ENCODE measurements around the gene EDN2.

EDN2 gene

DNA sequence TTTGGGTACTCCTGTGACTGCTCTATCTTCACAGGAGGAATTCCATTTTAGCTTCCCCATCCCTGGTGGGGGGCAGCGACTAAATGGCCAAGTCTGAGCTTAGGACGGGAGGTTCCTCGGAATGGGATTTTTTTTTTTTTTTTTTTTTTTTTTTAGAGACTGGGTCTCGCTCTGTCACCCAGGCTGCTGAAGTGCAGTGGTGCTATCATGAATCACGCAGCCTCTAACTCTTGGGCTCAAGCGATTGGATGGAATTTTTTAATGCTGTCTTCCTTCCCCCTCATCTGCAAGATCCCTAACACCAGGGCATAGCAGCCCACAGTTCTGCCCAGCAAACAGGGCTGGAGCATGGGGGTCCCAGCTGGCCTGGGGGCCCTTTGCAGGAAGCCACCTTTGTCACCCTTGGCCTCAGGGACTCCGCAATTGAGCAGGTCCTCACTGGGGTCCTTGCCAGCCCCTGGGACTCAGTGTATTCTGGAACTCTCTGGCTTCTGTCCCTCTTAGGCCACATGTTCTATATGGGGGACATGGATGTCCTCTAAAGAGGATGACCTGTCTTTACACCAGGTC lies 13.1 kb upstream of the EDN2 start:
- no peak for DNase-seq

DNA sequence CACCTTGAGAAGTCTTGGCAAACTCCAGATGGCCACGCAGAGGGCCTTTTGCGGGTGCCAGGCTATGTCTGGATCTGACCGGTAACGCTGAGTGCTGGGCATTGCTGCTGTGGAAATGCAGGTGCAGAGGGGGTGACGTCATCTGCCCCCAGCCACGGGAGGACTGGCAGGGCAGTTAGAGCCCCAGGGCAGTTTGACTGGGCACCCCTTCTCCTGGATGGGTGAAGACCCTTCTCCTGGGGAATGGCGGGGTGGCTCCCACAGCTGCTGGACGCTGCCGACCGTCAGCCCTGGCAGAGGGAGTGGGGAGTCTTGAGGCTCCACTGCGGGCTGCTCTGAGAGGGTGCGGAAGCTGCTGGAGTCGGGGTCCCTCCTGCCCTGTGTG lies 12.6 kb upstream of the EDN2 start:
- DNase-seq, result no peak

DNA sequence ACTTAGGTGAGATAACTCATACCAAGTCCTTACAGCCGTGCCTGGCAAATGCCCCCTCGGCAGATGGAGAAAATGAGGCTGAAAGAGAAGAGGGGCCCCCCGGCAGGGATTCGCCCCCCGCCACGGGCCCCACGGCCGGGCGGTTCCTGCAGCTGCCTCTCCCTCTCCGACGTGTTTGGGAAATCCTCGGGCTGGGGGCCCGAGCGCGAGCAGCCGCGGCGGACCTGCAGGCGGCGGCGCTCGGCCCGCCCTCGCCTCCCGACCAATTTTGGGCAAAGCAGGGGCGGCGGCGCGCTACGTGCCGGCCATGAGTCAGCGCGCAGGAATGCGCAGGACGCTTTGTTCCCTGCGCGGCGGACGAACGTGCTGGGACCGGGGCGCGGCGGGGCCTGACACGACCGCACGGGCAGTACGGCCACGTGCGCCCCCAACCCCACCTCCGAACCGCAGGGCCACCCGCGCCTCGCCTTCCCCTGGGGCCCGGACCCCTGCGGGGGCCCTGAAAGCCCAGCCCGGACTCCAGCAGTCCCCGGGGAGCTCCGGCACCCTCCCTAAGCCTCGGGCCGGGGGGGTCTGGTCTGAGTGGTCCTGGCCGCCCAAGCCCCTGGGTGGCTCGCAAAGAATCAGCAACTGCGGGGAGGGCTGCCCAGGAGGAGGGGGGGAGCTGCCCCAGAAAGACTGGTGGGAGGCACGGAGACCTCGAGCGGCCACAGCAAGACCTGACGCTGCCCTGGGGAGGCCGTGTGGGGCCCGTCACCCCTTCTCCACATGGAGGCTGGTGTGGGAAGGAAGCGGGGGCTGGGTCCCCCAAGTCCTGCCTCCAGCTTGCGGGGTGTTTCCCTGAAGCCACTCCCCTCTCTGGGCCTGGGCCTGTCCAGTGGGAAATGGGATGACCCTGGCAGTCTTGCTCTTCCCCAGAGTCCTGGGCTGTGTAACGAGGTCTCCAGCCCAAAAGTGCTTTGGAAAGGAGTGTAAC lies 11.9 kb upstream of the EDN2 start:
- peak; percentile 87 for DNase-seq

DNA sequence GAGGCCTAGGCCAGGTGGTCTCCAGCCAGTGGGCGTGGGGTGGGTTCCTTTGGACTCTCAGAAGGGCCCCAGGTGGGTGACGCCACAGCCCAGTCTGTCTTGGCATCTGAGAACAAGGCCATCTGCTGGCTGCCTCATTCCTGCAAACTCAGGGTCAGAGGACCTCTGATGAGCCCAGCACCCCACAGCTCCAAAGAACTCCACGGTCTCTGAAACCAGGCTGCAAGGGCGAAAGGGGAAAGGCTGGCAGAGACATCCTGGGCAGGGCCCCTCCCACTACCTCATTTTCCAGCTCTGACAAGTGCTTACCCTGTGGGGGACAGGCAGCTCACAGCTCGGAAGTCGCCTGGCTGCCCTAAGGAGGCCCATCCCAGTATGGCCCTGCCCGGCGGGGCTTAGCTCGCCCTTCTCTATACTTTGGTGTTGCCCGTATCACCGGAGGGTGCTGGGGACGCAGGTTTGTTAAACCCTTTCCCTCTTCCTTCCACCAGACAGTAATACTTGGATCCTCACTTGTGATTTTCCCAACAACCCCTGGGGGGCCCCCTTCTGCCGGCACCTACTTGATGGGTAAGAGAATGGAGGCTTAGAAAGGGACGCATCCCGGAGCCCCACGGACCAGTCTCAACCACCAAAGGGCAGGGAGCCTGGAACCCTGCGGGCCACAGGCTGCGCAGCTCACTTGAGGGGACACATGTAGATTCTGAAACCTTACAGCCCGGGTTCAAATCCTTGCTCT lies 10.9 kb upstream of the EDN2 start:
- DNase-seq, result peak; percentile 72

DNA sequence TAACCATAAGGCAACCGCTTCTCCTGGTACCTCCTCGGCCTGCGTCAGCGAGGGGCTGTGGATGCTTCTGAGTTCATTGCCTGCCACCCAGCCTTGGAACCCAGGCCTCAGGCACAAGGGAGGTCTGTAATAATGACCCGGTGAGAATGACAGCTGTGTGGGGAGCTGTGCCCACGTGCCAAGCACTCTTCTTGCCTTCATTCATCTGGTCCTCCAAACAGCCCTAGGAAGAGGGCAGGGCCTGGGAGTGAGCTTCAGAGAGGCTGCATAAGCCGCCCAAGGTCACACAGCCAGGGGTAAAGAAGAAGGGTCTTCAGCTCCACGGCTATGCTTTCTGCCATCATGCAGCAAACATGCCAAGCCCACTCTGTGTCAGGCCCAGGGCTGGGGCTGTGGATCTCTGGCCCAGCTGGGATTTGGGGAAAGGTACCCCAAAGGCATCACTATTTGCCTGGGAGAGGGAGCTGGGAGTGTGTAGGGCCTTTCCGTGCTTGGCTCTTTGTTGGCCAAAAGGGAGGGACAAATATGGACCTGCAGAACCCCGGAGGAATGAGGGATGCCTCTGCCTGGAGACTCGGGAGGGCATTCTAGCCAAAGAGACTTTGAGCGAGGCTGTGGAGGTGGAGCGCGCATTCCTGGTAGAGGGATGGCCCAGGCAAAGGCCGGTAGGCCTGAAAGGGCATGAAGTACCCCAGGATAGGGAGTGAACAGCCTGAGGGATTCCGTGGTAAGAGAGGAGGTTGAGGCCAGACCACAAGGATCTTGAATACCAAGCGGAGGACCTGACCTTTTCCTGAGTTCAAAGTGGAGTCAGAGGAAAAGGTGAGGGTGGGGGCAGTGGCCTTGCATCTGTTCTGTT lies 10.1 kb upstream of the EDN2 start:
- no peak for DNase-seq

DNA sequence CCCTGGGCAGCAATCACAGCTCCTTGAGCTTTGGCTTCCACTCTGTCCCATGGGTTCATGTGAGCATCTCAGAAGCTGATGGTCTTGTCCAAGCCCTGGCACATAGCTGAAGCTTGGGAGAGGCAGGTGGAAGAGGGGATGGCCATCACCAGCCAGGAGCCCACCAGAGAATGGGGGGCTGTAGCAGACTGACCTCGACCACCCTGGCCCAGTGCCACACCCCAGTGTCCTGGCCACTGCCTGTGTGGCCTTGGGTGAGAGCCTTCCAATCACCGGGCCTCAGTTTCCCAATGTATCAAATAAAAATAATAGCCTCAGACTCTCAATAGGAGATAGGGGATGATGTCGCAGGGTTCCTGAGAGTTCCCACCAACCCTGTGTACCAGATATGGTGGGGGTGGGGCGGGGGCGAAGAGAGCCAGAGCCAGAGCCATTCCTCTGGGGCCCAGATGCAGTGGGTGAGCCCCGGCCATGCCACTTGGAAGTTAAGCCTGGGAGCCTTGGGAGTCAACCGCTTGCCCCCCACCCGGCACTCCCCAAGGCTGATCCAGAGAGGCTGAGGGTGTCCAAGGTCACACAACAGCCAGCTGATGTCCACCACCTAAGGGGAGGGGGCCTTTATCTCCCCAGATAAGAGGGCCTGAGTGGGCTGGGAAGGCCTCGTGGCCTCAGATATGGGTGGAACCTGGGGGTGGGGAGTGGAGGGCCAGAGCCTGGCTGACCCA lies 9.3 kb upstream of the EDN2 start:
- no peak for DNase-seq

DNA sequence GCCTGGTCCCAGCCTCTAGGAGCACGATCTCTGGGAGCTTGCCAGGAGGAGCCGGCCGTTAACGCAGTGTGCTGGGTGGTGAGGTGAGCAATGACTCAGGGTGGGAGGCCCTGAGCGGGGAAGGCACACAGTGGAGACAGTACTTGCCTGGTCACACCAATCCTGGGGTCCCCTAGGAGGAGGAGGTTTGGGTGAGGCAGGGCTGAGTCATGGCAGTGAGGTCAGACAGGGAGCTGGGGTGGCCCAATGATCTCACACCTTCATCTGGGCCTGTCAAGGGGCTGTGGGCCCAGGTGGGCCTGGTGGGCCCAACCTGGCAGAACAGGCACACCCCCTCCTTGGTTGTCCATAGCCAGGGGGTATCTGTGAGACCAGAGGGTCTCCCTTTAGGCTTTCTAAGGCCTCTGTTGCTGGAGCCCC lies 8.6 kb upstream of the EDN2 start:
- DNase-seq, result no peak

DNA sequence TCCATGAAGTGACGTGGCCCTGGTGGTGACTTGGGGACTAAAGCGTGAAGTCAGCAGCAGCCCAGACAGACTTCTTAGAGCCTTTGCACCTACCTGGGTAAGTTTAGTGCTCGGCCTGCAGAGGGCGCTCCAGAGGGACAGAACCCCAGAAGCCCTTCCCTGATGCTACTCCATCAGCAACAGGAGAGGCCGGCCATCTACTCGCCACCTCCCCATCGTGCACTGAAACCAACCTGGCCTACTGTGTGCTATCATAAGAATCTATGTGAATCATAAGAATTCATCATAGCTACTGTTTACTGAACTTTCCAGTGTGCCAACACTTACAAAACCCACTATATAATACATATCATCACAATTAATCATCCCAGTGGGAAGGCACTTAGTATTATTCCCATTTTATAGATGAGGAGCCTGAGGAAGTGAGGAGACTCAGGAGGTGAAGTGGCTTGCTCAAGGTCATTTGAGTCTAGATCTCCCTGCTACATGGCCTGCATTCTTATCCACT lies 7.9 kb upstream of the EDN2 start:
- no peak for DNase-seq

DNA sequence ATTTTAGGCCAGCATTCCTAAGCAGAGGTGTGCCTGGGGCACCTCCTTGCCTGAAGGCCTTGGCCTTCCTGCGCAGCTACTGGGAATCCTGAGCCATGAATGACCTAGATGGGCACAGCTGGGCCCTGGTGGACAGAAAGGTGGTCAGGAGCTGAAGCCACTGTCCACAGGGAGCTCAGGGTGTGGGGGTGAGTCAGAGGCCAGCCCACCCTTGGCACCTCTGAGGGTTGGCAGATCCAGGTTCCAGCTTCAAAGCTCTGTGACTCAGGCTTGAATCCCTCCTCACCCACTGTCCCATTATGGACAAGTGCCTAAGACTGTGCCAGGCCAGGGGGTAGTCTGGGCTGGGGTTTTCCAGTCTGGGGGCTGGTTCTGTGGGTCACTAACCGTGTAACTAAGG lies 6.4 kb upstream of the EDN2 start:
- DNase-seq, result no peak

DNA sequence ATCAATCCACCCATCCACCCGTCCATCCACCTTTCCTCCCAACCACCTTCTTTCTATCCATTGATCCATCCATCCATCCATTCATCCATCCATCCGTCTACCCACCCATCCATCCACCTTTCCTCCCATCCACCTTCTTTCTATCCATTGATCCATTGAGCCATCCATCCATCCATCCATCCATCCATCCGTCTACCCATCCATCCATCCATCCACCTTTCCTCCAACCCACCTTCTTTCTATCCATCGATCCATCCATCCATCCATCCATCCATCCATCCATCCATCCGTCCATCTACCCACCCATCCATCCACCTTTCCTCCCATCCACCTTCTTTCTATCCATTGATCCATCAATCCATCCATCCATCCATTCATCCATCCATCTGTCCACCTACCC lies 5.1 kb upstream of the EDN2 start:
- DNase-seq, result no peak

DNA sequence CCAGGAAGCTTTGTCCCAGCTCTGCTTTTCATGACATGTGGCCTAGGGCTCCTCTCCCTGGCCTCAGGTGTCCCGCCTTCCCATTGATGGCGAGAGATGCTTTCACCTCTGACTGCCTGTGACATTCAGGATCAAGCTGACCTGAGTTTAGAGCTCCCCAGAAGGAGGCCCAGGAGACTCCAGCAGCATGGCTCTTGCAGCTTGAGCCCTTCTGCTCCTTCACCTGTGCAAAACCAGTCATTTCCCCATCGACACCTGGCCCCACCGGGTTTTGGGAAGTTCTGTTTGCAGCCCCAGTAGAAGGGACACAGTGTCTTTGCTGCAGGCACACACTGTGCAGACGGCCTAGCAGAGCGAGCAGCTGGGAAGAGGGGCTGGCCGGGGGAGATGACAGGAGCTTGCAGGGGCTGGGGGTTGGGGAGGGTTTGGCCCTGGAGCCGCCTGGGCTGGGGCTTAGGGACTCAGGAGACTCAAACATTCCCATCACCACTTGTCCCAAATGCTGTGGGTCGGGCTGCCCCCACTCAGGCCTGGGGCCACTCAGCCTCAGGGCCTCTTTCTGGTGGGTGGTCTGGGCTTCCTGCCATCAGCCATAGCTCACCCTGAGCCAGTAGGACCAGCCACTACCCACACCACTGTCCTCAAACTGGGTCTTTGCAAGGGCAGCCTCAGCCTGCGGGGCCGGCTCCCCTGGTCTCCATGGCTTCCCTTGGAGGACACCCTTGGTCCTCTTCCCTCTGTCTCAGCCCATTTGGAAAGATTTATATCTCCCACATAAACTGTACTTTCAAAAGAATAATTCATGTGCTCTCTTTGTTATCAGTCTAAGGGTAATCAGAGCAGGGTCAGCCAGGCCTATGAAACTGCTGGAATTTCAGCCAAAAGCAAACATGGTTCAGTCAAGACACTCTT lies 3.8 kb upstream of the EDN2 start:
- peak; percentile 46 for DNase-seq

DNA sequence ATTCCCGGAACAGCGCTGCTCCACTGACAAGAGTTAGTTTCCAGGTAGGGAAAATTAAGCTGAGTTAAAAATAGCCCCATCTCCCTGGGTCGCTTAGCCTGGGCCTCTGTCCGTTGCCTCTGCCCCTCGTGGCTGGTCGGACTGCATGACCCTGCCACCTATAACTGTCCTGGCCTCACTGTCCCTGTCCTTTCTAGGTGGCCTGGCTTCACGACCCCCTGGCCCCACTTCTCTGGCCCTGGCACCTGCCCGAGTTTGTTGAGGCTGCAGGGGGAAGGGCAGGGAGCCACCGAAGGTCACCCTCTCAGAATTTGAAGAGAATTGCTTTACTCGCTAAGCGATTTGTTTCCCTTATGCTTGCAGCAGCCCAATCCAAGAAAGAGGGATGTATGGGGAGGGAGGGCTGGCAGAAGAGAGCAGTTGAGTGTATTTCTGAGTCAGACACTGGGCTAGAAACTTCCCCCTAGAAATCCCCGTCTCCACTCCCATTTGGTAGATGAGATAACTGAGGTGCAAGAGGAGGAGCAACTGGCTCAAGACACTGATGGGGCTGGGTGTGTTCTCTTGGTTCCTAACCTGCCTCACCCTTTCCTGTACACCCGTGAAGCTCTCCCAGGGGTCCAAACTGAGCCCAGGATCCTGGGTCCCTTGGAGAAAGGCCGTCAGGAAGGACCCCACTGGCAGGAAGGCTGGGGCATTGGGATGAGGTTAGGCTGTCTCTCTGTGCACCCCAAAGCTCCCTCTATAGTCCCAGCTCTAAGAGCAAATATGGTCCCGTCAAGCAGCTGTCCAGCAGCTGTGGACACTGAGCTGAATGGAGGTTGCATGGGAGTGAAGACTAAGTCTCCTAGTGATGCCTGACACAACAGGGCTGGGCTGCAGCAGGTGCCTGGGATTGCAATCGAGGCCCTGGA lies 2.9 kb upstream of the EDN2 start:
- no peak for DNase-seq

DNA sequence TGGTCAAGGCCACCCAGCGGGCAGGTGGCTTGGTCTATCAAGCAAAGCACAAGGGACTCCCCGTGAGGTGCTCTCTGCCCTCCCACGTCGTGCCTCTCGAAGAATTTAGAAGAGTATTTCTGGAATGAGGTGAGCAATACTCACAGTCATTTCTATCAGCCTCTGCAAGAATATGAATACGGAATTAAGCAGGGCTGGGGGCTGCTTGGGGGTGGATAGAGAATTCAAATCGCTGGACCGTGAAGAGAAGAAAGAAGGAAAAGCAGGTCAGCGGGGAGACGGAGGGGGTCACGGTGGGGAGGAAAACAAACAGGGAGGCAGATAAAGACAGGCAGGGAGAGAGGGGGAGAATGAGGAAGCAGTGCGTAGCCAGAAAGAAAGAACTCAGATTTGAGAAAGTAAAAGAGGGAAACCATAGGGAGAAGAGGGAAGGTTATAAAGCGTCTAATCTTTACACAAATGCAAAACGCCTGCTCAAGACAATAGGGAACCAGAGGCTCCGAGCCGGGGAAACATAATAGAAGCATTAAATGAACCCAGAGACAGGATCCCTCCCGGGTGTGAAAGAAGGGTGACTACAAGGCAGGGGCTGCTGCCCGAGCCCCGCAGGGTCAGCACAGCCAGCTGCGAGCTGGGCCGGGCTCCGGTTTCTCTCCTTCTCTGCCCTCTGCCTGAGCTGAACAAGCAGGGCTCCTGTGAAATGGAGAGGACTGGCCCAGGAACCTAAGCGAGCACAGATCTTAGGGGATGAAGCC lies 2.1 kb upstream of the EDN2 start:
- DNase-seq, result peak; percentile 85

DNA sequence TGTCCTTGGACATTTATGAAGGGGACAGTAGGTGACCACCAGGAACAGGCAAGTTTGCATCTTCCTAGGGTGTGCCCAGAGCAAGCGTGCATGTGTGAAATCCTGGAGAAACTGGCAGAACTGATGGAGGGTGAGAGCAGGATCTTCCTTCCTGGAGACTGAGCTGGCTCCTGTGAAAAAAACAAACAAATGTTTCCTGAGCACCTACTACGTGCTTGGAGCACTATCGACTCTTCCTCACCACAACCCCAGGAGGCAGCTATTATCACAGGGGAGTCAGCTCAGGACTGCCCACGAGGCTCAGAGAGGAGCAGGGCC lies 1.5 kb upstream of the EDN2 start:
- no peak for DNase-seq

DNA sequence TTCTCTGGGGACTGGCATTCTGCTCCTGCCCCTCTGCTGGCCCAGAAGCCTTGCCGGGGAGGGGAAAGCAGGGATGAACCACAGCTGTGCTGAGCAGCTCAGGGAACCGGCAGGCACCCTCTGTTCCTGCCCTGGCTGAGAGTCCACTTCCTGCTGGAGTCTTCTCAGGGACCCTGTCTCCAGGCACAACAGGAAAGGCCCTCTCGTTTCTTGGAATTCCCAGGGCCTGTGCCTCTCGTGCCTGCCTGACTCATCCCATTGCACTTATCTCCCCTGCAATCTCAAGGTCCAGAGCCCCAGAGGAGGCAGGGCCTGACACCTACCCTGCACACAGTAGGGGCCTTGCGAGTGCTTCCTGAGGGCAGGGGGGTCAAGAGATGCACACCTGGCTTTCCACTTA lies 1.1 kb upstream of the EDN2 start:
- DNase-seq, result peak; percentile 37

DNA sequence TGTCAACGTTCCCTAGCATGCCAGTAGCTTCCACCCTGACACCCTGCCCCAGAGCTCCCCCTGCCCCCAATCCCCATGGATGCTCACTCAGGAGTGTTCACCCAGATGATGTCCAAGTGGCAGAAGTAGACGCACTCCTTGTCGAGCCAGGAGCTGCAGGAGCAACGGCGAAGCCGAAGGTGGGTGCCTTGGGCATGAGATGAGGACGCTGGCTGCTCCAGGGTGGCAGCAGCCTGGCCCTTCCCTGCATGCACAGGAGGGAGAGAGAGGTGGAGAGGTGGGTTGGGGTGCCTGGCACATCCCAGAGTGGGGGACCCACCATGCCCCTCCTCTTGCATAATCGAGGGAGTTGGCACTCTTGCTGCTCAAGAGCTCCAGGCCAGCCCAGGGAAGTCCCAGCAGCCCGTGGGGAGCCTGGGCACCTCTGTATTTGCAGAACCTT lies 502 bp downstream of the EDN2 start:
- DNase-seq, result no peak

DNA sequence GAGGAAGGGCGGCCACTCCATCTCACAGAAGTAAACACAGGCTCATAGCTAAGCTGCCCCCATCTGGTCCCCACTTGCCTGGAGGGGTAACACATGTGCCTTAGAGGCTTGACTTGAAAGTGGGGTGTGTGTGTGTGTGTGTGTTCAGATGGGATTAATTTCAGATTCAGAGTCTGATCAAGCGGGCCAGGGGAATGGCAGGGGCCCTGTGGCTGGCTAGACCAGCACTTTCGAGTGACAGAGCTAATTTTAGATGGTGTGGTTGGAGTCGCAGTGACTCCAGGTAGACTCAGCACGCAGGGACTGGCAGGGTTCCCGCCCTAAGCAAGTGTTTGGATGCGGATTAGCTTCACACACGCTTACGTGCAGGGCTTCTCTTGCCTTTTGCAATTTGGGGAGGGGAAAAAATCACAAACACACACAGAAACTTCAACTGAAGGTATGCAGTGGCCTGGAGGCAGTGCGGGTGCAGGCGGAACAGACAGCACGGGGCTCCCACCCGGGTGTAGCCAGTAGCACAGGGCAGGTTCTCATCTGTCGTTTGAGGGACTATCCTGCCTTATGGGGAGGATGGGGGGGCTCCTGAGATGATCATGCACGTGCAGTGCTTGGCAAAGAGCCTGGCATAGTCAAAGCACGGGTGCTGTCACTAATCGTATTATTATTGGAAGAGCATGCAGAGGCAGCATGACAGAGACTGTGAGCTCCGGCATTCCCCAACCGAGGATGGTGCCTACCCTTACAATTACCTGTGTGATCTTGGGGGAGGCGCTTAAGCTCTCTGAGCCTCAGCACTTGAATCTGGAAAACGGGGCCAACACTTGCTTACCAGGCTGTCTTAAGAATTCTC lies 1.3 kb downstream of the EDN2 start:
- DNase-seq, result no peak
